WI38 (cell line): Measurements from ENCODE around the gene ZBTB22.
A peak's percentile ranks its signal among the peaks of the same experiment; 100 is the strongest.

Source experiments
- H3K4me3 ChIP-seq: 2 replicates; pipeline ENCODE4 v1.5.1; 2011; ENCODE audit warnings: low read depth, mild to moderate bottlenecking, control low read depth, low read length
- TF ChIP-seq, protein P1 (sequence below): IDR thresholded peaks from 2 replicates; pipeline ENCODE4 v1.5.1; 2012; ENCODE audit warnings: low read depth, mild to moderate bottlenecking, control low read depth, low read length

ZBTB22 gene

DNA sequence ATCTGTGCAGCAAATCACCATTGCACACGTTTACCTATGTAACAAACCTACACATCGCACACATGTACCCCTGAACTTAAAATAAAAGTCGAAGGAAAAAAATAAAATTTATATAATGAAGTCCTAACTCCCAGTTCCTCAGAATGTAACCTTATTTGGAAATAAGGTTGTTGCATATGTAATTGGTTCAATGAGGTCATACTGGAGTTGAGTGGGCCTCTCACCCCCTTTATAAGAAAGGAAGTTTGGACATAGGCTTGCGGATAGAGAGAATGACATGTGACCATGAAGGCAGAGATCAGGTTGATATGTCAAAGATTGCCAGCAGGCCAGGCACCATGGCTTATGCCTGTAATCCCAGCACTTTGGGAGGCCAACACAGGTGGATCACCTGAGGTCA, 16.1 kb upstream of the ZBTB22 start:
- TF ChIP-seq, protein P1, sequence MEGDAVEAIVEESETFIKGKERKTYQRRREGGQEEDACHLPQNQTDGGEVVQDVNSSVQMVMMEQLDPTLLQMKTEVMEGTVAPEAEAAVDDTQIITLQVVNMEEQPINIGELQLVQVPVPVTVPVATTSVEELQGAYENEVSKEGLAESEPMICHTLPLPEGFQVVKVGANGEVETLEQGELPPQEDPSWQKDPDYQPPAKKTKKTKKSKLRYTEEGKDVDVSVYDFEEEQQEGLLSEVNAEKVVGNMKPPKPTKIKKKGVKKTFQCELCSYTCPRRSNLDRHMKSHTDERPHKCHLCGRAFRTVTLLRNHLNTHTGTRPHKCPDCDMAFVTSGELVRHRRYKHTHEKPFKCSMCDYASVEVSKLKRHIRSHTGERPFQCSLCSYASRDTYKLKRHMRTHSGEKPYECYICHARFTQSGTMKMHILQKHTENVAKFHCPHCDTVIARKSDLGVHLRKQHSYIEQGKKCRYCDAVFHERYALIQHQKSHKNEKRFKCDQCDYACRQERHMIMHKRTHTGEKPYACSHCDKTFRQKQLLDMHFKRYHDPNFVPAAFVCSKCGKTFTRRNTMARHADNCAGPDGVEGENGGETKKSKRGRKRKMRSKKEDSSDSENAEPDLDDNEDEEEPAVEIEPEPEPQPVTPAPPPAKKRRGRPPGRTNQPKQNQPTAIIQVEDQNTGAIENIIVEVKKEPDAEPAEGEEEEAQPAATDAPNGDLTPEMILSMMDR: no peak
- no peak overlapping the region for H3K4me3 ChIP-seq

DNA sequence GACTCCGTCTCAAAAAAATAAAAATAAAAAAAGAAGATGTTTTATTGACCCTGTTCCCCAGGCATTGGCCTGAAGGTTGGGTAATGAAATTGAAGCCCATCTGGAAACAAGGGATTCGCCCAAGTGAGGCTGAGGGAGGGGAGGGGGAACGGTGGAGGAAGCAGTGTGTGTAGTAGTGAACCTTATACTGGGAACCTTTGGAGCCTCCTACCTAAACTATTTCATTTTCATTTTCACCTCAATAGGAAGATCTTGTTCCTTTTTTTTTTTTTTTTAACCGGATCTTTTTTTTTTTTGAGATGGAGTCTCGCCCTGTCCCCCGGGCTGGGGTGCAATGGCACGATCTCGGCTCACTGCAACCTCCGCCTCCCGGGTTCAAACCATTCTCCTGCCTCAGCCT, 13.2 kb upstream of the ZBTB22 start:
- no peak overlapping the region for H3K4me3 ChIP-seq
- TF ChIP-seq, protein P1: no peak

DNA sequence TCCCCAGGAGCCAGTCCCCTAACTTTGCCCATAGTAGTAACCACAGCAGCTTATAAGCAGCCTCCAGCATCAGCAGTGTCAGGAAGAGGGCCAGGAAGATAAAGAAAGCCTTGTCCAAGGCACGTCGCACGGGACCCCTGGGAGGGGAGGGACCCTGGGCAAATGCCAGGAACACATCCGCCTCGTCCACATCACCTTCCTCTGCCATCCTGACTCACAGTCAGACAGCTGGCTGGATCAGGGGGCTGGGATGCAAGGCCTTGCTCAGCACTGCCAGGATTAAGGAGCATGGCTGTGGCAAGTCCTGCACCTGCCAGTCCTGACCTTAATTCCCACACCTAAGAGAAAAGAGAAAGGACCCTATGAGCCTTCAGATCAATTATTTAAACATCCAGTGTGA, 11.5 kb upstream of the ZBTB22 start:
- TF ChIP-seq, protein P1: no peak

DNA sequence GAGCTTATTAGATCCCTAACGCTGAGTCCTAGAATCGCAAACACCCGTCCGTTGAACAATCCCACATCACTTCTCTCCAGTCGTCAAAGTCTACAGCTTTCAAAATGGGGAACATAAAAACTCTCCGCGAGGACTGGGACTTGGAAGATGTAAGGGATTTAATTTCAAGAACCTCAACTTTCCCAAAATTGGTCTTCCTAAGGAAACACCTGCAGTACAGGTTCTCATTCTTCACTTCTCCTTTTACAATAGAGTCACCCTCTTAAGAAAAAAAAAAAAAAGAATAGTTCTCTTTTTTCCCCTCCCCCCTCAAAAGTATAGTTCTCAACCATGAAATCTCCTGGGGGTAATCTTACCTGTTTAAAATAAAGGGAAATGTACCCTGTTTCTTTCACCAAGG, 6.6 kb upstream of the ZBTB22 start:
- no peak overlapping the region; the same call in 1 of the 2 replicates for H3K4me3 ChIP-seq
- TF ChIP-seq, protein P1: no peak

More for the DNA sequence above, 11.5 kb upstream of the ZBTB22 start:
- H3K4me3 ChIP-seq: no peak overlapping the region

DNA sequence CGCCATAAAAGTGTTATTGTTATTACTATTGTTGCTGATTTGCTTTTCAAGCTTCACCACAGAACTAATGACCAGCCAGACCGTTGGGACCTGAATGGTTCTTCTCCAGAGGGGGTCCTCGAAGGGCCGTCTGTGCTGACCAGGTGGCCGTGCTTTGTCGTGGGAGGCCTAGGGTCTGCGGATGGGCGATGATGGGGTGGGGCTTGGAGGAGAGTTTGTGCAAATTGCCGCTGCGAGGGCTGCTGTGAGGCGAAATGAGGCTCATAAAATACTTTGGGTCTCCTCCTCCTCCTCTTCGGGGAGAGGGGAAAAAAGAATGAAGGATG, 6.0 kb upstream of the ZBTB22 start:
- TF ChIP-seq, protein P1: no peak
- peak overlapping the region; percentile 88 for H3K4me3 ChIP-seq

GRCh38 chr6:33321227-33321626, 3.7 kb upstream of the ZBTB22 start:
- peak overlapping the region; percentile 88 for H3K4me3 ChIP-seq
- TF ChIP-seq, protein P1: no peak

GRCh38 chr6:33320315-33321181, 3.0 kb upstream of the ZBTB22 start:
- TF ChIP-seq, protein P1: no peak
- peak overlapping the region; percentile 64 for H3K4me3 ChIP-seq
